Nucleus accumbens (tissue), 56 donors: ENCODE data around the gene ATP12A.

Source experiments
- DNase-seq, 56 donors: peaks; one replicate each; lab custom pipeline; 2025; lab: John Stamatoyannopoulos, UW

The ATP12A gene

GRCh38 chr13:24684600-24684998, 4.4 kb downstream of the ATP12A start:
- peak in 13 of 56 donors; percentile 5 to 18 (median 9) for DNase-seq

DNA sequence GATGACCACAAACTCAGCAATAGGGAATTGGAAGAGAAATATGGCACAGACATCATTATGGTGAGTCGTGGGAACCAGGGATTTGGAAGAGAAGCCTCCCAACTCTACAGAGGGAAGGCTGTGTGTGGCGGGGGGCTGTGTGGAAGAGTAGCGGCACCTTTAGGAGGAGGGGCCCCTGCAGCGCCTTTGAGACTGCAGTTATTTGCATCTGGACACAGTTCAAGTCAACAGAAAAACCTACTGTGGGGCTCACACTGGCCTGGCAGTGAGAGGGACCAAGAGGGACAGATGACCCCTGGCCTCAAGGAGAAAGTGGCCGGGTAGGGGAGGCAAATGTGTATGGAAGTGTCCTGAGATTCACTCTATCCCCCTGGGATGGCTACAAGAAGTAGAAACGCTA, 5.1 kb downstream of the ATP12A start:
- no peak for DNase-seq

GRCh38 chr13:24687611-24688010, 7.4 kb downstream of the ATP12A start:
- DNase-seq, result no peak

DNA sequence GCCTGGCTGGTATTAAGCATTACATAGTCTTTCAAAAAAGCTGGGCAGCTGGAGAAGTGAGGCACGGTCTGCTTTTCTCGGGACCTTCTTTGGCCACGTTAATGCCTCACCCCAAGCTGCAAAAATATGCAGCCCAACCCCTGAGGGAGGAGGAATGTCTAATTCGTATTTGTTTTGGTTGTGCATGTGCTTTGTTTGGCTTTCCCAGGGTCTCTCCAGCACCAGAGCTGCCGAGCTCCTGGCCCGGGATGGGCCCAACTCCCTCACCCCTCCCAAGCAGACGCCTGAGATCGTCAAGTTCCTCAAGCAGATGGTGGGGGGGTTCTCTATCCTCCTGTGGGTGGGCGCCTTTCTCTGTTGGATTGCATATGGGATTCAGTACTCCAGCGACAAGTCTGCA, 7.9 kb downstream of the ATP12A start:
- no peak for DNase-seq

GRCh38 chr13:24688950-24689349, 8.7 kb downstream of the ATP12A start:
- no peak for DNase-seq

- no peak for DNase-seq
Measured at GRCh38 chr13:24691381-24691780, 11.2 kb downstream of the ATP12A start.

DNA sequence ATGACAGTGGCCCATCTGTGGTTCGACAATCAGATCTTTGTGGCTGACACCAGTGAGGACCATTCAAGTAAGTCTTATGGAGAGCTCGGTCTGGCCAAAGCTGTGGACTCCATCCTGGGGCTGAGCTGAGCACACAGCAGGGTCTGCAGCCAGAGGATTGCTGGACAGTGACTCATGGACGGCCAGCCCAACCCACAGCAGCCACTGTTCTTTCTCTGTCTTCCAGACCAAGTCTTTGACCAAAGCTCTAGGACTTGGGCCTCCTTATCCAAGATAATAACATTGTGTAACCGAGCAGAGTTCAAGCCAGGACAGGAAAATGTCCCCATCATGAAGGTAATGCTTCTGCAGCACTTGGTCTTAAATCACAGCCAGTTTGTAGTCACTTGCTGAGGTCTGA, 12.4 kb downstream of the ATP12A start:
- no peak for DNase-seq

DNA sequence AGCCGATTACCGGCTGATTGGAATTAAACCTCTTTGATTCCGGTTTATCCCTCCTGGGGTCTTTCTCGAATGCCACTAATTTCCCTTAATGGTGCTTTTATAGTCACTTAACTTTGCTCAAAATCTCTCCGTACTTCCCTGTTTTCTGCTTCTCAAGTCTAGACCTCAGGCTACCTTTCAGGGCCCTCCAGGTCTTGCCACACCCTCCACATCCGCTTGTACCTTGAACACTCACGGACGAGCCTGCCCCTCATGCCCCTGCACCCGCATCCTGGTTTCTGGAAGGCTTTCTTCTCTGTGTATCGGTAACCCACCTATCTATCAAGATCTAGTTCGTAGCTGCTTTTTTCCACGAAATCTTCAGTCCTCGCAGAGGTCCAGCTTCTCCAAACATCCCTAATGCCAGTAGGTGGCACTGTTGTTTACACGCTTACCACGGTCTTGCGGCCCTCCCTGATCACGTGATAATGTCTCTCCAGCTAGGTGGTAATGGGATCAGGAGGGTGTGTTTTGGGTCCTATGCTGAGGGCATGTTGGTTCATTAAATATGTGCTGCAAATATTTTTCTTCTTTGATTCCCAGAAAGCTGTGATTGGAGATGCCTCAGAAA, 13.8 kb downstream of the ATP12A start:
- DNase-seq, result peak in 16 of 56 donors; percentile 1 to 29 (median 12)

- no peak for DNase-seq
Measured at GRCh38 chr13:24694907-24695306, 14.7 kb downstream of the ATP12A start.

- no peak for DNase-seq
Measured at GRCh38 chr13:24698686-24699085, 18.5 kb downstream of the ATP12A start.

DNA sequence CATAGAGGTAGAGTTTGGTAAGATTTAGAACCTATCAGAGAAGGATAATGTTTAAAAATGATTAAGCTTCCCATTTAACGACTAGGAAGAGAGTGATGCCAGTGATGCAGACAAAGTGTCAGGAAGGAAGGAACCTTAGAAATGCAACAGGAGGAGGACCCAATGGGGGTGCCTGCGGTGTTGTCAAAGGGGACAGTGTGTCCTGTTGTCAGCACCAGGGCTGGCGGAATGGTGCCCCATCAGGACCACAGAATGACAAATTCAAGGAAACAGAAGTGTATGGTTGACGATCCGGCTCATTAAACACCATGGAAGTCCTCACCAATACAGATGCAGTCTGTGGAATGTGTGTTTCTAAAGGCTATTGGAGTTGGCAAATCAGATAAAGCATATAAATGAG, 19.3 kb downstream of the ATP12A start:
- DNase-seq, result no peak

DNA sequence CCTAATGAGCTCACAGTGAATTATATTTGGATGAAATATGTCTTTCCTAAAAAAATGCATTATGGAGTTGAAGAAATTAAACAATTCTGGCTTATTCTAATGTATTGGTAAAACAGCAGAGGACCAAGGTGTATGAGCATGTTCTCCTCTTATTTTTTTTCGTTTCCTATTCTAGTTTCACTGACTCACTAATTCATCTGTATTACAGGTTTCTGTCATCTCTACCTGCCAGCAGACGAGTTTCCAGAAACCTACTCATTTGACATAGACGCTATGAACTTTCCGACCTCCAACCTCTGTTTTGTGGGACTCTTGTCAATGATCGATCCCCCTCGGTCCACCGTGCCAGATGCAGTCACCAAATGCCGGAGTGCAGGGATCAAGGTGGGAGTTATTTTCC, 20.3 kb downstream of the ATP12A start:
- DNase-seq, result no peak

DNA sequence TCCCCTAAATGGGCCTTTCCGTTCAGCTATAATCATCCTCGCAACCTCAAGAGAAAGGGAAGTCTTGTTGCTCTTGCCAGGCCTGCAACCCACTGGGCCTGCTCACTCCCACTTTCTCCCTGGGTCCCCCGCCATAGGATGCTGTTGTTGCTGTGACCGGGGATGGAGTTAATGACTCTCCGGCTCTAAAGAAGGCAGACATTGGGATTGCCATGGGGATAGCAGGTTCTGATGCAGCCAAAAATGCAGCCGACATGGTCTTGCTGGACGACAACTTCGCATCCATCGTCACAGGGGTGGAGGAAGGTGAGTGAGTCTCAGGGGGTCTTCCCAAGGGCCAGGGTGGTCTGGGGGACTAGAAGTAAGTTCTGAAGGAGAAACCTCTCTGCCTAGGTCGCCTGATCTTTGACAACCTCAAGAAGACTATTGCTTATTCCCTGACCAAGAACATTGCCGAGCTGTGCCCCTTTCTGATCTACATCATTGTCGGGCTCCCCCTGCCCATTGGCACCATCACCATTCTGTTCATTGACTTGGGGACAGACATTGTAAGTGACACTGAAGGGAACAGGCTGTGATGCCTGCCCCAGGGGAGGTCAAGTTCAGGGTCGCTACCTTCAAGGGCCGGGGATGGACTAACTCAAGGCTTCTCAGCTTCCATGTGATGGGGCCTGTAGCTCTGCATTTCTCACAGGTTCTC, 26.8 kb downstream of the ATP12A start:
- DNase-seq, result no peak

DNA sequence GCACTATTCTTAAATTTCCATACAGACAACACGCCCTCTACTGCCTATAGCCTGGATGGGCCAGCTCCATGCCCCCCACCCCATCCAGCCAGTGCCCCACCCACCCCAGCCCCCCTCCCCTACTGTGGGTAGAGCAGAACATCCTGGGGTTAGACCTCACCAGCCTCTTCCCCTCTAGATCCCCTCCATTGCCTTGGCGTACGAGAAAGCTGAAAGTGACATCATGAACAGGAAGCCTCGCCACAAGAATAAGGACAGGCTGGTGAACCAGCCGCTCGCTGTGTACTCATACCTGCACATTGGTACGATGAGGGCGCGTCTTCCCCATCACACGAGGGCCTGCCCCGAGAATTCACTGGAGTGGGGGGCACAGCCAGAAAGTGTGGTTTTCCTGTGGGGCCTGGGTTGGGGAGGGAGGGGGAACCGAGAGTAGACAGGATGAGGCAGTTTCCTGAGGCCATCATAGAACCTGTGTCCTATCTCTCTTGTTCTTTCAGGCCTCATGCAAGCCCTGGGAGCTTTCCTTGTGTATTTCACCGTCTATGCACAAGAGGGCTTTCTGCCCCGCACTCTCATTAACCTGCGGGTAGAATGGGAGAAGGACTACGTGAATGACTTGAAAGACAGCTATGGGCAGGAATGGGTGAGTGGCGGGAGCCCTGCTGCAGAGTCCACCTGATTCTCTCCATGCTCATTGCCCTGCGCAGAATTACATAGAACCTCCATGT, 29.1 kb downstream of the ATP12A start:
- DNase-seq, result no peak

DNA sequence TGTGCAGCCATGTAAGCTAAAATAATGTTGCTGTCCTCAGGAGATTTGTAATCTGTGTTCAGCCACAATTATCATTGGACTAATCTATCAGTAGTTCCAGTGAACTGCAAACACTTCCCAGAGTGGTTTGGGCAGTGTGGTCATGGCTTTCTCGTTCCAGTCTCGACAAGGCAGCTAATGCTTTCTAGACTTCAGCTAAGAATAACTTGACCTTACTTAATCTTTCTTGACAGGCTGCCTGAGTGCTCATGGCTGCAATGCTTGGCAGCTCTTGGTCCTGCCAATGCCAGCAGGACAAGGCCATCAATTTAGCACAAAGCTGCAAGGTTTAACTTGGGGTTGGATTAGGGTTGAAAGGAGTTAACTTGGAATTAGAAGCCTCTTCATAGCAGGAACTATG, 32.8 kb downstream of the ATP12A start:
- DNase-seq, result no peak

DNA sequence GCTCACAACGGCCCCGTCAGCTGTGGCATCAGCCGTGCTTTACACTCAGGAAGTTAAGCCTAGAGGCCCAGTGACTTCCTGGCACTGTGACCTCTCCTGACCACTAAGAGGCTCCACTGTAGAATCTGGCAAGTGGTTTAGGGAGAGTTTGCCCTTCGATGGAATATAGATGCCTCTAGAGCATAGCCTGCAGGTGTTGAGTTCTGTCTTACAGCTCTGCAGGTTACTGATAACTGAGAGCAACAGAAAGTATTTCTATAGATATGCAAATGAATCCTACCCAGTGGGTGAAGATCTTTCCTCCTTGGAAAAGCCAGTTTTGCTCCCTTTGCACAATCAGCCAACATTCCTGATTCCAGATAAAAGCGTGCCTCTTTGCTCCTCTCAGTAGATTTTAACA, 35.8 kb downstream of the ATP12A start:
- DNase-seq, result no peak

GRCh38 chr13:24716446-24716845, 36.2 kb downstream of the ATP12A start:
- no peak for DNase-seq

DNA sequence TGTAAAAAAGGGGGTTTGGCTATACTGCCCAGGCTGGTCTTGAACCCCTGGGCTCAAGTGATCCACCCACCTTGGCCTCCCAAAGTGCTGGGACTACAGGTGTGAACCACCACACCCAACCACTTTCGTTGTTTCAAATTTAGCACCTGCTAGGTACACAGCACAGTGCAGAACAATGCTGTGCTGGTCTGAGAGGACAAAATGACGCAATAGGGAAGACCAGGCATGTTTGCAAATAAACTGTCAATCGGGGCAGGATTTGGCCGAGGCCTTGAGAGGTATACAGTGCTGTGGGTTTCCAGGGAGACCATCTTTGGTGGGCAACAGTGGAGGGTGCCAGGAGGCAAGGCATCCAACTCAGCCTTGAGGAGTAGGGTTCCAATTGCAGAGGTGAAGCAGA, 37.0 kb downstream of the ATP12A start:
- no peak for DNase-seq

- DNase-seq, result no peak
Measured at GRCh38 chr13:24718192-24718965, 38.2 kb downstream of the ATP12A start.

- DNase-seq, result no peak
Measured at GRCh38 chr13:24719139-24719538, 38.9 kb downstream of the ATP12A start.

DNA sequence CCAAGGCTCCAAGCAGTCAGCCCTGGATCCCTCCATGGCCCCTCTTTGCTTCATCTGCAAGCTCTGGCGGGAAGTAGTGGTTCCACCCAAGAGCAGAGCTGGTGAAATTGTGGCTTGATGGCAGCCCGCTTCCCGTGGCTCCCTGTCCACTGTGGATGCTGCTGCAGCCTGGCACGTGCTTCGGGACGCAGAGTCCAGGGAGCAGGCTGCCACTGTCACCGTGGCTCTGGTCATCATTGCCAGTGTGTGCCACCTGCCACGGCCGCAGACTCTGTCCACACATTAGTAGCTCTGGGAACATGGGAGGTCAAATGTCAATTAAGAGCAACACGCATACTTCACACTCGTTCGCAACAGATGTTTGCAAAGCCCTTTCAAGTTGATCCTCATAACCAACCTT, 43.0 kb downstream of the ATP12A start:
- DNase-seq, result no peak
